Inferior parietal cortex (tissue), 1 donor: ENCODE results near the gene AFDN.

Experiments
- DNase-seq: peaks from one replicate; pipeline ENCODE4 v3.0.0-alpha.2; 2016; ENCODE audit errors: extremely low spot score

AFDN gene

DNA sequence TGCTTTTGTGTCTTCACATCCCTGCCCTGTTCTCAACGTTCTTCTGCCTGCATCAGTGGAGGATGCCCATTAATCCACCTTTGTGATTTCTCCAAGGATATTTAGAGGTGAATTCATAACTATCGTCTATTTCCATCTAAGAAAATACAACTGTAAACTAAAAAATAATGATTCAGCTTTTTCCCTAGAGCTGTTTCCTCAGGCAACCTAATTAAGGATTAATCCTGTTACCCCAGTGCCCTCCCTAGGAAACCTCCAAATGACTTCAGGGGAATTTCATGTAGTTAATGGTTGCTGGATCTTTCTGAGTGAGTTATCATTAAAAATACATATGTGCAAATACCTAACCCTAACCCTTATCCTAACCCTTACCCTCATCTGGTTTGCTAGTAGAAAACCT, 14.6 kb upstream of the AFDN start:
- no peak for DNase-seq

DNA sequence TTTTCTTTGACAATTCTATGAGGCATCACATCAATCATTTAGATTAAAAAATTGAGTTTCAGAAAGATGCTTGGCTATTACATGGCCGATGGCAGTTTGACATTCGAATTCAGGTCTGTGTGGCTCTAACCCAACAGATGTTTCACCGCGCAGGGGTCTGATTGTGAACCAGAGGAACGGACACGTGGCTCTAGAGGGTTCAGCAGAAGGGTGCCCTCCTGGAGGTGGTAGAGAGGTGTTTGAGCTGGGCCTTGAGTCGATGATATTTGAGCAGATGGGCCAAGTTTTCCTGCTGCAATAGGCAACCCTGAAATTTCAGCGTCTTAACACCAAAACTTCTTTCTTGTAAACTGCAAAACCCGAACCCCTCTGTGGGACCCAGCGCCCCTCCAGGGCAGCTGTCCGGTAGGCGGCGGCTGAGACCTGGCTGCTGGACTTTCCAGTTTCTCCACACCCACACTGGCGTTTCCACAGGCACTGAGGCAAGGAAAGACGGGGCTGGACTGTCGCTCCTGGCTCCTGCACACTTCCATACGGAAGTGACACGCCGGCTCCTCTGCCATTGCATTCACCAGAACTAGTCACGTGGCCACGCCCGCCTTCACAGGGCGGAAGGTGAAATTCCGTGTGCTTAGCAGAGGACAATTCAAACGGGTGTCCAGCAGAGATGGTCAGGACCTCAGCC, 11.3 kb upstream of the AFDN start:
- no peak for DNase-seq

DNA sequence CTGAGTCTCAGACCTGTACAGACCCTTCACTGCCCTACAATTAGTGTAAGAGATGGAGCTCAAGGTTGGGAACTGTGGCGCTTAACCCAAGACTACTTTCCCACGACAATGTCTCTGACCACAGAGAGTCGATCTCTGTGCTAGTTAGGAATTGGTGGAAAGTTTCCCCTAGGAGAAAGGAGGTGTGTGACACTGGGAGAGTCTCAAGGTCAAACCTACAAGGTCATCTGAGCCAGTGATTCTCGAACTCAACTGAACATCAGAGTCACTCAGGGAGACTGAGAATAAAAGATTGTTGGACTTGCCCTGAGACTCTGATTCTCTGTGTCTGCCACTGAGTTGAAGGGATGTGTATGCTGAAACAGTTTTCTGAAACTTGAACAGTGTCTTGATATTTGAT, 9.7 kb upstream of the AFDN start:
- no peak for DNase-seq

DNA sequence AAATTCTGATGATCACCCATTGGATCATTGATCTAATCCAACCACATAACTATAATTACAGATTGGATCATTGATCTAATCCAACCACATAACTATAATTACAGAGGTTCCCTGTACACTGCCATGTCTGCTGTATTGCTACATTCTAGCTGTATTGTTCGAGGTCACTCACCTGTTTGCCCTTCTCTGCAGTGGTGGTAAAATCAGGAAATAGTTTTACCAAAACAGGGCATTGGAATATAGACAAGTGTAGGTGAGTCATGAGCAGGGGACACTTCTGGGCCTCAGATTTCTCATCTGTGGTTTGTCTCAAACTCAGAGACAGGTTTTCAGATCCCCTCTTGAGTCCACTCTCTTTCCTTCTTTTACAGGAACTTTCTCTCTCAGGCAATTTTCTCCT, 9.0 kb upstream of the AFDN start:
- no peak for DNase-seq

DNA sequence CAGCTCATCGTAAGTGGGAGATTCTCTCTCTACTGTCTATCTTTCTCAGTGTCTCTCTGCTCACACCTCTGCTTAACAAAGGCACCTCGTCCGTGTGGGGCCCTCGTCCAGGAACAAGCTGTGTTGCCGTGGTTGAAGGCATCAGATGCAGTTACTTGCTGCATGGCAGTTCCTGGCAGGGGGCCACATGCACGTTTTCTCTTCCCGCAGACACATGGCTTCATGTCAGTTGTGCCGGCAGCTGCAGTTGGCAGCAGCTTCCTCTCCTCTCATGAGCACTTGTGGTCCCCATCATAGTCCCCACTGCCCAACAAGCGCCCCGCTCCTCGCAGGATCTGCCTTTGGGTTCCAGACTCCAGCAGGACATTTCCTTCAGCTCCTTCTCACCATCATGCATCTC, 7.1 kb upstream of the AFDN start:
- no peak for DNase-seq

DNA sequence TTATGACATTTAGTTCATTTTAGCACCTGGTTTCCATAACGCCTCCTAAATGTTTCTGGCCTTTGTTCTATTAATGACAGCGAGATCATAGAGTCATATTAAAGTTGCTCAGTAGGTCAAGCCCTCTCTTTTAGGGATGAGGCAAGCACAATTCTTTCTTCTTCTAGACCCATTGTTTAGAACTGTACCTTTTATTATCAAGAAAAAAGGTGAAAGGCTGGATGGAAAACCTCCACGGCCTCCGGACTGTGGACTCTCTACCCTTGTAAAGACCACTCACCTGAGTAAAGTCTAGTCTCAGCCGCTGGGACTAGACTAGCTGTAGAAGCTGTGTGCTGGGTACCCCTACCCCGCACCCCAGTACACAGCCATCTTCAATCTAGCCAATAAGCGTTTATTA, 6.0 kb upstream of the AFDN start:
- DNase-seq, result no peak

DNA sequence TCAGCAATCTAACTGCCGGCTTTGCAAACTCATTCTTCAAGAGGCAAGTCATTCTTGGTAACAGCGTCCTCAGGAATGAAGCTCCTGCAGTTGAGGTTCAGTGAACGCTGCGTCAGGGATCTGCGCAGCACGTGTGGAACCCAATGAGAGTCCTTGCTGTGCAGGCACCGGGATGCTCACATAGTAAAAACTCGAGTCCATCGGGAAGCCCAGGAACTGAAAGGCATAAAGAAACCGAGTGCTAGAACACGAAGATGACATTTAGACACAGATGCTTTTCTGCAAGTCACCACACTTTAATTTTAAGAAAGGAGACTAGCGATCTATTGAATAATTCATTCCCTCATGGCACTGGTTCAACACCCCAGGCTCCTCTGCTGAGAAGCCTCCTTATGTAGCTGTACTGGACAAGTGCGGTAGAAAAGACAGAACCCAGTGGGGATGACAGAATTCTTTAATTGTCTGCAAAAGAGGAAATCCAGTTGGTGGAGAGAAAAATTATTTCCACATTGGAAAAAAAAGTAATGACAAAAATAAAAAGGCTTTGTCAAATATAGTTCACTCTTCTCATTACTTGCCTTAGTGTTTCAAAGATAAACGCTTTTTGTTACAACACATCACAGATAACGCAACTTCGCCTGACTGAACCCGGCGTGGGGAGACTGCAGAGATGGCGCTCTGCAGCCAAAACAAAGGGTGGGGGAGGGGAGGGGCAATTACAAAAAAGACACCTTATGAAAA, 1.9 kb upstream of the AFDN start:
- peak; percentile 73 for DNase-seq

DNA sequence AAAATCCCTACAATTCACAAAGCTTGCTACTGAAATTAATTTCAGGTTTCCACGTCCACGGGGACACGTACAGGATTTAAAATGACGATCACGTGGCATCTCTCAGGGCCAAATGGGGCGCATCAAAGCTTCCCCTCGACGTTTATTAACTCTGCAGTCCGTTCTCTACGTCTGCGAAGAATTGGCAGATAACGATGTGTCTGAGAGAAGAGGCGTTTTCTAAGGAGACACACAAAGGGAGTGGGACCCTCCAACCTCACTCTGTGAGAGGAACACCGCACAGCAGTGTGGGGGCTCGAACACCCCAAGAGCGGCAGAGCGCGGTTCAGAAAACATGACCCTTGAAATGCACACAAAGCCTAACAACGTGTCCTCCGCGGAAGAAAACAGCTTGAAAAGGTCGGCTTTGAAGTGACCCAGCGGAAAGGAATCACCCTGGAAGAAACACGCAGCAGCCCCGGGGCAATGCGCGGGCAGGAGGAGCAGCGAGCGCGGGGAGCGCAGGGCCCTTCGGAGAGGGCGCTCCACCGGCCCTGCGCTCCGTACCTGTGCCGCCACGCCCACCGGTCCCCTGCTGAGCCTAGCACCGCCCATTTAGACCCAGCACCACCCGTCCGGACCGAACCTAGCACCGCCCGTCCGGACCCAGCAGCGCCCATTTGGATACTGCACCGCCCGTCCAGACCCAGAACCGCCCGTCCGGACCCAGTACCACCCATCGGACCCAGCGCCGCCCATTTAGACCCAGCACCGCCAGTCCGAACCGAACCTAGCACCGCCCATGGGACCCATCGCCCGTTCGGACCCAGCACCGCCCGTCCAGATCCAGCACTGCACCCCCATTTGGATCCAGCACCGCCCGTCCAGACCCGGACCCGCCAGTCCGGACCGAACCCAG, 1.1 kb upstream of the AFDN start:
- peak; percentile 48 for DNase-seq

DNA sequence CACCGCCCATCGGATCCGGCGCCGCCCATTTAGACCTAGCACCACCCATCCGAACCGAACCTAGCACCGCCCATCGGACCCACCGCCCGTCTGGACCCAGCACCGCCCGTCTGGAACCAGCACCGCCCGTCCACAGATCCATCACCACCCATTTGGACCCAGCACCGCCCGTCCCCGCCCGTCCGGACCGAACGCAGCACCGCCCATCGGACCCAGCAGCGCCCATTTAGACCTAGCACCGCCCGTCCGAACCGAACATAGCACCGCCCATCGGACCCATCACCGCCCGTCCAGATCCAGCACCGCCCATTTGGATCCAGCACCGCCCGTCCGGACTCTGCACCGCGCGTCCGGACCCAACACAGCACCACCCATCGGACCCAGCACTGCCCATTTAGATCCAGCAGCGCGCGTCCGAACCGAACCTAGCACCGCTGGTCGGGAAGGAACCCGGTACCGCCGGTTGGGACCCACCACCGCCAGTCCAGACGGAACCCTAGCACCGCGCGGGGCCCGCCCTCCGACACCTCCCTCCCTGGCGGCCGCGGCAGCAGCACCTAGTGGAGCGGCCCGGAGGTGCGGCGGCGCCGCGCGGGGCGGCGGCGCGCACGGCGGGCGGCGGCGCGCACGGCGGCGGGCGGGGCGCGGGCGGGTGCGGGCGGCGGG, 348 bp upstream of the AFDN start:
- DNase-seq, result peak; percentile 56

DNA sequence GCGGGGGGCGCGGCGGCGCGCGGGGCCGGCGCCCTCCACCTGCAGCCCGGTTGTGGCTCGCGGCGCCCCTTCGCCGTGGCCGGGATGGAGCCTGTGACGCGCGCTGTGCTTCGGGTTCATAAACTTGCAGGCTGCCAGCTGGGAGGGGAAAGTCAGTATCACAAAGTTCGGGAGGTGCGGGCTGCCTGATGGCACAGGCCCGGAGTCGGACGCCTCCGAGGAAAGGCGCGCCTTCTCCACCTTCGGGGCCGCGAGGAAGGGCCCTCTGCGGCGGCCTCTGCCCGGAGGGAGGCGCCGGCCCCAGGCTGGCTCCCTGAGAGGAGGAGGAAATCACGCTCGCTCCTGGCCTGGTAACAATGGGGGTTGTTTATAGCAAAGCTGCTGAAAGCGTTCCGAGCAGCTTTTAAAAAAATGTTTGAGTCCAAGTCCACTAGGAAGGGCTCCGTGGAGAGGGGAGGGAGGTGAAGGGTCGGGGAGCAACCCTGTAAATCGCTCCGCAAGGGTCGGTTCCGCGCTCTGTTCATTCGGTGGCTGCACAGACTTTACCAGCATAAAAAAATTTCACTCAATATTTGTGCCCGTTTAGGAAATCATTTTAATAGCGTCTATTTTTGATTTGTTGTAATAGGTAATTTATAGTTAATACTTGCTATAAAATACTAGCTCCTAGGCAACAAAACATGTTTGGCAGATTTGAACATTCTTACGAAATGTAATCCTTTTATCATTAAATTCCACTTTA, 1.0 kb downstream of the AFDN start:
- peak; percentile 61 for DNase-seq

DNA sequence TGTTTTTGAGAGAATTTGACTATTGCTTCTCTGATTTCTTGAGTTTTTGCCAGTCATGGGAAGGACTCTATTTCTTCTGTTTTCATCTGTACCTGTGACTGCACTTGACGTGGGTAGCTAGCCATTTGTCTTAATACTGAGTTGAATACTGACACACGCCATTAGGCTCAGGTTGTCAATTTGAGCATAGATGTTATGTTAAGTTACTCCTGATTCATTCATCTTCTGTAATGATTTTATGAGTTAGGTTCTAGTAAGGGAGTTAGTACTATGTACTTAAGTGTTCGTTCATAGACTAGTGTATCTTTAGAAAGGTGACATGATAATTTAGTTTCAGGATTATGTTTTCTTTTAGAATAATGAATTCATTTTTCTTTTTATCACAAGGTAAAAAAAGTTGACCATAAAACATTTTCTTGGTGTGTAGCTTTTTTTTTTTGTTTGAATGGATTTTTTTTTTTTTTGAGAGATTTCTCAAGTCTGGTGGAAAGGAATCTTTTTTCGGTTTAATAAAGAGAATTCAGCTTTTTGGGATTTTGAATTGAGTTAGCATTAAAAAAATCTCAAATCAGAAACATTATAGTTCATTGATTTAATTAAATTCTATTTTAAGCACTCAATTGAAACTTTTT, 1.7 kb downstream of the AFDN start:
- DNase-seq, result peak; percentile 40

DNA sequence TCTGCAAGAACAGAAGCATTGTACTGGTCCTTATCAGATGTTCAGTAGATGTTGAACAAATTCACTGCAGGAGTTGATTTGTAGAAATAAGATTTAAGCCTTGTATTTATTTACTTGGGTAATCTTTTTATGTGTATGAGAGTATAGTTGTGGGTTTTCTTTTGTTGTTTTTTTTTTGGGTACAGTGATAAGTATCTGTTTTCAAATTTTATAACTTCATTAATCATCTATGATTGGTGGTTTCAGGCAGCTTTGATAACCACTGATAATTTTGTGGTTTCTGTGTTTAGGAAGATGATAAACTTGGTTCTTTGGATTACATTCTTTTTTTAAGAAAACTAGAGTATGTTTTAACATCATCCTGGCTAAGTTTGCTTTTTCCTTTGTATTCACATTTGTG, 2.8 kb downstream of the AFDN start:
- DNase-seq, result no peak

DNA sequence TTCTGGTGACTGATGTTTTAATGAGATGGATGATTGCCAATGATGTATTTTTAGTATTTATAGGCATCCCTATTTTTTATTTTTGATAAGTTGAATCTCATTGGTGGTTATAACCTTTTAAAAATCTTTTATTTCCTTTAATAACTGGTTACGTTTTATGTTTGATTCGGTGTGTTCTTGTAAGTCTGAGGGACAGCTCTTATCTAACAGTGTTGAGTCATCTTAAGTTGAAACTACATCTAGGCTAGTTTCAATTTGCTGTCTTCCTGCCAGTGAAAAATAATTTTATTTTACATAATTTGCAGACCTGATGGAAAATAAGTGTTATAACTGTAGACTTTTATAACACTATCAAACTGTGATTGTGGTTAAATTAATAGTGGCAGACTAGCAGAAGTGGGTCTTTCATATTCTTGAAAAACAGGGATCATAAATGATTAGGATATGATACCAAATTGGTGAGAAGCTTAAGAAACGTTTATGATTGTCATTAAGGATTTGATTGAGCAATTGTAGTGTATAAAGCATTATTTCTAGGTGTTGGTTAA, 4.6 kb downstream of the AFDN start:
- DNase-seq, result no peak

DNA sequence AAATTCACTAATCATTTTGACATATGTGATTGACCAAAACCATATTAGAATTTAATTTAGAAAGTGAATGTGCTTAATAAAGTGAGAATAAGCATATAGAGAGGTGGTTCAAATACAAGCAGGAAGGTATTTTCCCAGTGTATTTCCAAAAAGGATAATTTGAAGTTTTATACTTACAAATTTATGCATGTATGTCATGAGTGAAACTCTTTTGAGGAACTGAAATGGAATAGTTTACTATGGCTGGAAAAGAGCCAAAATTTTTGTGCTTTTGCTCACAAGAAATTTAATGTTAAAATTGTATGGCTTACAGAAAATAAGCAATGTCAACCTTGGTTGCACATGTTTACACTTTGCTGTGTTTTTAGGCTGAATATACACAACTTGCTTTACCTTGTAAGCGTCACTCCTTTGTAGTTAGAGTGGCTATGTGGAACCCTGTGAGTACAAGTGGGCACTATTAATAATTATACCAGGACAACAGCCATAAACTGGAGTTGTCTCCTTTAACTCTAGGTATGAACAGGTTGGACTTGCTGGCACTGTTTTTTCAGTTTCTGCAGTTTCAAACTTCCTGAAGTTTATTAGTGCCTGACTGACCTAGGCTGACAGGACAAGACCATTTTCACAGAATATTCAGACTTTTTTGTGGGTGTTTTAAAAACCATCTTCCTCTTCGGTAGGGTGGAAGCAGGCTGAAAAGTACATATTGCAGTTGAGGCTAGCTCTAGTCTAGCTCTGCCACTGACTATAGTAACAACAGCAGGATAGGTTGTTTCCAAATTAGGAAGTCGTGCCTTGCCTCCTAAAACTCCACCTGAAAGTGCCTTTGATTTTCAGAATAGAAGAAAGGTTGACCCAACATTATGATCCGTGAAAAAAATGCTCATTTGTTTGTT, 6.0 kb downstream of the AFDN start:
- DNase-seq, result no peak

DNA sequence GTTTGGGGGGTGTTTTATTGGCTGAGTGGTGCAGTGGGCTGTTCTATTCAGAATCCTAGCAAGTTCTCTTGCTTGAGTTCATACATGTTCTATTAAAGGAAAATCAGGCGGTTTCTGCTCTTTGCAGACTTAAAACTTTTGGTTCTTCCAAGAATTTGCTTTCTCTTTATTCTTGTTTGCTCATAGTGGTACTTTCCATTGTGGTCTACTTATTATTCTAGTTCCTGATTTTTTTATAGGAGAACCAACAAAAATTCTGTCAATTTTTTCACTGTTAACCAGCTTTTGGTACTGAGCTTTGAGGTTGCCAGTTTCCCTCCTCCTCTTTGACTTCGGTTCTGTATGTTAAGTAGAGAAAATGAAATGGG, 6.7 kb downstream of the AFDN start:
- DNase-seq, result no peak

DNA sequence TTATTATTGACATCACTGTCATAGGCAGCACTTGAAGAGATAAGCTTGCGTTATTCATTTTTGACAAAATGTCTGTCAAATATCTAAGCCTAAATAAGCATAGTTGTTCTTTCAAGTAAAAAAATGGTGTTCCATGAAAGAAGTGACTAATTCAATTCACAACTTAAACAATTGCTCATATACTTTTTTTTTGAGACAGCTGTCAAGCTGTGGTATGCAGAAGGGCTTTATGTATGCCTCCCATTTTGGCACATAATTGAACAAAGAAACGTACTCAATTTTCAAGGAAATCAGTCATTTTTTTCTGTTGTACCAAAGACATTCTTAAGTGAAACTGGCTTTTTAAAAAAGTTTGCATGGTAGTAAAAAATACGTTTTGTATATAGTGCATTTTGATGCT, 8.5 kb downstream of the AFDN start:
- no peak for DNase-seq

DNA sequence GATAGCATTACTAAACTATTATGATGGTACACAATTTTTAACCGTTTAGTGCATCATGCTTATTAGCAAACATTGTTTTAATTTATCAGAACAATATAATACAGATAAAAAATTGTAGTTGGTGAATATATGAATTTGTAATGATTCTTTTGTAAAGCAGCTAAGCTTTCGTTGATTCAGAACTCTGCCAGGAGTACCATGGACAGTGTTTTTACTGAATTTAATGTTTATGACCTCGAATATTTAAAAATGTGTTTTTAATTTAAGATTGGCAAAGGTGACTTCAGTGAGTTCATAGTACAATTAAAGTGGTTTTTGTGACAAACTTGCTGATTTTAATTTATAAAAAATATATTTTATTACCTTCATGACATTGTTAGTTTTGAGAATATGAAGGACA, 10.0 kb downstream of the AFDN start:
- no peak for DNase-seq

DNA sequence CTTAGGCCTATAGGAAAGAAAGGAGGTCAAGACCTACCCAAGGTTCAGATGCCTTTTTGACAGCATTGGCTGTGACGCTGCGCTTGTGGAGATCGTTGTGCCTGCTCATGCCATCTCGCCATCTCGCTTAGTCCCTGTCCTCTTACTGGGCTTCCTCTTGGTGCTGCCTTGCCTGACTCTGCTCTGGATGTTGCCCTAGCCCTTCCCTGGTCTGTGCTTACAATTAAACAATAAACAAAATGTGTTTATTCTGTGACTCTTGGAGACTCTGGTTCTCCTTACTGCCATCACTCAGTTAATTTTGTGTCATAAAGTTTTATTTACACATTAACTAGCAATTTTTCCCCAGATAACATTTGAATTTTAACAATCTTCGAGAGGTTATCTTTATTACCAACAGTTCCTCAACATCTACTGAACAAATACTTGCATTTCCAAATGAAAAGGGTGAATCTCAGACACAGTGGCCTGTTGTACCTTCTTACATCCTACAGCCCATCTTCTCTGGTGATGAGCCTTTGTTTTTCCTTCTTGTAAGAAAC, 11.6 kb downstream of the AFDN start:
- no peak for DNase-seq

DNA sequence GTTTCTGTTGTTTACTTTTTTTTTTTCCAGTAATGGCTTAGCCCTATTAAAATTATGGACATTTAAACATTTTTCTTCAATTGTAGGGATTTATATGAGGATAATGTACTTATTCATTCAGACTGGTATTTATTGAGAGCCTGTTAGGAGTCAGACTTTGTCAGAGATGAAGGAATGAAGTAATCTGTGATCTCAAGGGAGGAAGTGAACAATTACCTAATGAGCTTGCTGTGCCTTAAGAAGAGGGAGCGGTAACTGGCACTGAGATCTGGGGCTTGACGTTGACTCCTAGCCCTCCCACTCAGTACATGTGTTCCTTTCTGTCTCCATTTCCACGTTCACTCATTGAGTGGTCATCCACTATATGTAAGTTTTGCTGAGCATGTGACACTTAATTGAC, 12.6 kb downstream of the AFDN start:
- DNase-seq, result no peak
